HG03378 (cell line): ENCODE results near the gene SERPINA6.
"Not testable (repeated sequence)": the region's sequence is repeated elsewhere in the genome, so short reads cannot be mapped to it uniquely, and the experiment has no call there.

Experiments
- ATAC-seq: cut with Tn5 transposase; IDR thresholded peaks from one replicate; pipeline ENCODE4 v1.9.1; 2021; ENCODE audit warnings: mild to moderate bottlenecking, moderate library complexity; ENCODE audit not compliant: unreplicated experiment

Gene SERPINA6

DNA sequence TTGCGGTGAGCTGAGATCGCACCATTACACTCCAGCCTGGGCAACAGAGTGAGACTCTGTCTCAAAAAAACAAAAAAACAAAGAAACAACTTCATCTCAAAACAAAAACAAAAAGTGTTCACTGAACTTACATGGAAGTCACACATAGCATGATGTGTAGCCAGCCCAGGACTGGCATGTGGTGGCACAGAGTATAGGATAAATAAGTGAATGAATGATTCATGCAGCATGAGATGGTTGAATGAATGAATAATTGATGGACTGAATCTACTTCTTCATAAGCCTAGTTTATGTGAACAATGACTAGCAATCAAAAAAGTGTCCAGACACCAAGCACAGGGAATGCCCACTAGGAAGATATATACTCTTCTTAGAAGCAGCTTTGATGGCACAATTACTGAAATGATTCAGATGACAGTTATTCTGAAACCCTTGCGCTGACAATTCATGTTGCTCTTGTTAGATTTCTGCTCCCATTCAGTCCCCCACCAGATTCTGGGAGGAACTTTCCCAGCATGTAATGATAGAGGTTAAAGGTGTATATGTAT lies 31.6 kb upstream of the SERPINA6 start:
- no peak for ATAC-seq

DNA sequence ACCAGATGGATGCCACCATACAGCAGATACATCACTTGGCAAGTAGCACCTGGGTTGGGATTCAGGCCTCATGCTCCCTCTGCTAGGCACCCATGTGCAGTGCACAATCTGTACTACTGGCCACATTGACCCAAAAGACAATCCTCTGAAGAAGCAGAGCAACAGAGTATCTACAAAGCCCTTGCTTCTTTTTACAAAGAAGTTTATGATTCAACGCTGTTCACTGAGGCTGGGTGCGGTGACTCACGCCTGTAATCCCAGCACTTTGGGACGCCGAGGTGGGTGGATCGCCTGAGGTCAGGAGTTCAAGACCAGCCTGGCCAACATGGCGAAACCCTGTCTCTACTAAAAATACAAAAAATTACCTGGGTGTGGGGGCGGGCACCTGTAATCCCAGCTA lies 31.1 kb upstream of the SERPINA6 start:
- not testable (repeated sequence) for ATAC-seq

DNA sequence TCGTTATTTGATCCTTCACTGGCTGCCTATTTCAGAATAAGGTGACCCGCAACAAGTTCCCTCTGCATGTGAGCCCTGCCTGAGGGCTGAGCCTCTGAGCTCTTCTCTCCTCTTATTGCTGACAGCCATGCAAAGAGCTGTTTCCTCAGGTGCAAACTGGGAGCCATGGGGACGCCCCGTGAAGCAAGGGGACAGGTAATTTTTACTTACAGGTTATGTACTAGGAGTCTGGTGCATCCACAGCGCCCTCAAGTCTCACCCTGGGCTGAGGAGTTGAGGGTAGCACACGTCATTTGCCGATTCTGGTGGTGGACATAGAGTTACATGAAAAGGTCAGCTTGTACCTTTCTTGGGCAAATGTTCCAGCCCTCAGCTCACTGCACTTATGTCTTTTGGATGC lies 26.1 kb upstream of the SERPINA6 start:
- no peak for ATAC-seq

DNA sequence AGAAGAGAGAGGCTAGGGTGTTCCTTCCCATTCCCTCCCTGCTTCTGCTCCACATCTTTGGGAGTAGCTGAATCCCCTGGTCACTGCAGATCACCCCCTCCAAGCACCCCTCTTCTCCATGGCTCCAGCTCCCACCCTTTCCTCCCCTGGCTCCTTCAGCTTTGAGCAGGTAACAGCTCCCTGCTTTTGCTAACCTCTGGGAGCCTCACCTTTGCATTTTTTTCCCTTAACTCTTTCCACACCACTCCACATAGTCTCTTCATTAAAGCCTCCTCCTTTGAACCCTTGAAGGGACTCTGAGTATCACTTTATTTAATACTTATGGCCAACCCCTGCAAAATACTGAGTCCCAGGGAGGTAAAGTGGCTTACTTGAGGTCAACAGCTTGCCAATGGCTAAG lies 25.7 kb upstream of the SERPINA6 start:
- ATAC-seq, result no peak

DNA sequence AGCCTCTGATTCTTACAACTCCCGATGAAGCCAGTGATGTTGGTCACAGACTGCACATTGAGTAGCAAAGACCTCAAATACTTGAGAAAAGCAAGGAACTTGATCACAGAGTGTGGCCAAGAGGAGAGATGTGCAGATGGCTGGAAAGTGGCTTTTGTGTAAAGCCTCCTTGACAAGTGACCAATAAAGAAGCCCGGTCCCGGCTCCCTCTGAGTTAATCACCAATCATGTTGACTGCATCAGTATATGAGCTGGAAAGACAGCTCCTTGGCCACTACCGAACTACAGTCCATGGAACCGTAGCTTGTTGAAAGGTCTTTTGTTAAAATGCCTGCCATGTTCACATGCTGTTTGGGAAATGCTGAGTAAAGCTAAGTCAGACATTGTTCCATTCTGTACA lies 23.7 kb upstream of the SERPINA6 start:
- no peak for ATAC-seq

DNA sequence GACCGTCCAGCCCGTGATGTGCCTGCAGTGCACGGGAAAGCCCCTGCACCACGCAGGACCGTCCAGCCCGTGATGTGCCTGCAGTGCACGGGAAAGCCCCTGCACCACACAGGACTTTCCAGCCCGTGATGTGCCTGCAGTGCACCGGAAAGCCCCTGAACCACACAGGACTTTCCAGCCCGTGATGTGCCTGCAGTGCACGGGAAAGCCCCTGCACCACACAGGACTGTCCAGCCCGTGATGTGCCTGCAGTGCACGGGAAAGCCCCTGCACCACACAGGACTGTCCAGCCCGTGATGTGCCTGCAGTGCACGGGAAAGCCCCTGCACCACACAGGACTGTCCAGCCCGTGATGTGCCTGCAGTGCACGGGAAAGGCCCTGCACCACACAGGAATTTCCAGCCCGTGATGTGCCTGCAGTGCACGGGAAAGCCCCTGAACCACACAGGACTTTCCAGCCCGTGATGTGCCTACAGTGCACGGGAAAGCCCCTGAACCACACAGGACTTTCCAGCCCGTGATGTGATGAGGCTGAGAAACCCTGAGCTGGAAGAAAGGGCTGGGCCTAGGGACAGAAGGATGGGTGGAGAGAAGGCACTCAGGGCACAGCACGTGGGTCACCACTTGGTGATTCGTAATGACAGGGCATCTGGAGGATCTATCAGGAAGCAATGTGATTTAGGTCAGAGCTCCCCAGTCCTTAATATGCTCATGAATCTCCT lies 23.1 kb upstream of the SERPINA6 start:
- peak; percentile 60 for ATAC-seq

DNA sequence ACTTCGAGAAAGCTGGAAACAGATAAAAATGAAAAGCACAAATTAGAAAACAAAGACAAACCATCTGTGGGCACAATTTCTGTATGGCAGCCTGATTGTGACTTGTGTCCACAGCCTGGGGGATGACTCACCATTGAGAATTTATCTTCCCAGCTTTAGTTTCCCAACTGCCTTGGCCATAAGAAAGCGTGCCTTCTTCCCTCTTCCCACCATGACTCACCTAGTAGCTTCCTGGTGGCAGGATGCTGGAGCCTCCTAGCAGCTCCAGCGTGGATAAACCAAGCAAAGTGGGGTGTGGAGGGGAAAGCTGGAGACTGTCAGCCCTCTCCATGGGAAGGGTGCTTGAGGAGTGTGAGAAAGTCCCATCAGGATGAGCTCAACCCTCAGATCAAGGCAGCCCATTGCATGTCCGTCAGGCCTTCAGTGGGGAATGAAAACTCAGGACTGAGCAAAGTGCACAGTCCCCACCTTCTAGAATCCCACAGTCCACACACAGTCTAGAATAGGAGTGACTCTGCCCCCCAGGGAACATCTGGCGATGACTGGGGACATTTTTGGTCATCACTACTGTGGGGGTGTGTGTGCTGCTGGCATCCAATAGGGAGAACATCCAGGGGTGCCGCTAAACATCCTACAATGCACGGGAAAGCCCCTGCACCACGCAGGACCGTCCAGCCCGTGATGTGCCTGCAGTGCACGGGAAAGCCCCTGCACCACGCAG lies 22.4 kb upstream of the SERPINA6 start:
- no peak for ATAC-seq

DNA sequence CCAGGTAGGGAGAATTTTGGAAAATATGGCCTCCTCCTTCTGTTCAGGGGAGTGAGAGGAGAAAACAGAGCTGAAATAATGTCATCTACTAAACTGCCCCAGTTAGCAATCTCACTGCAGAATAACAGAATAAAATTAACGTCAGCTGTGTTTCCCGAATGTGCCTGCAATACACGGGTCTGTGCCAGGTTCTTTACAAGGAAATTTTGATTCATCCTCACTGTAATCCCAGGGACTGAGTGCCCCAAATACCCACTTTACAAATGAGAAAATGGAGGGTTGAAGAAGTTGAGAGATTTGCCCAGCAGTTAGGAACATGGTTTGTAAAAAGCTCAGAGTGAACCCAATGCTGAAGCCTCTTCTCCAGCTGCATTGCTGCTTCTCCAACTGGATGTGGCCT lies 21.3 kb upstream of the SERPINA6 start:
- ATAC-seq, result no peak

DNA sequence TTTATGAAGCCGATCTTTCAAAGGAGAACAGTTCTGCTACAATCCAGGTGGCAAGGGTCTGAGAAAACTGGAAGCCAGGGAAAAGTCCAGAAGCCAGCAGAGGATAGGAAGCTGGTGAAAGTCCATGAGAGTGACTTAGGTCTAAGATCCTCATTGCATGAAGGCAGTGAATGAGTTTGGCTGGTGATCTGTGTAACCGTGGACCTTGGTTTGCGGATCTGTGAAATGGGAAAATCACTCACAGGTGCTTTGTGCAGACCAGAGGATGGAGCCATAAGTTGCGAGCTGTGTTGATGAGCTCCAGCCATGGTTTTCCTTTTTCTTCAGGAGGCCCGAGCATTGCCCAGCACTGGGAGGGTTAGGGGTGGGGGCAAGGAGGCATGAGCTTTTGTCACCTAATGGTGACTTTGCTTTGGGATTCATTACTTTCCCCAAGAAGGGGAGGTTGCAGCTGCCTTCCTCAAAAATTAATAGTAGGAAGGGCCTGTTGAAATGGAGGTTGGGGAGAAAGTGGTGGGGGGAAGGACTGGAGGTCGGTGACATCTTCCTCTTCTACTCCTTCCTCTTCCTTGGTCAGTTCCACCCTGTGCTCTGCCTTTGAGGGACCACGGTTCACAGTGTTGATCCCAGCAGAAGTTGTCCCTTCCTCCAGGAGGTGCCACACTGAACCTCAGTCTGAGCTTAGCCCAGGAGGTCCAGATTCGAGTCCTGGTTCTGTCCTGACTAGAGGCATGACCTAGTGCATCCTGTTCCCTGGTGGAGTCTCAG lies 20.3 kb upstream of the SERPINA6 start:
- ATAC-seq, result no peak

DNA sequence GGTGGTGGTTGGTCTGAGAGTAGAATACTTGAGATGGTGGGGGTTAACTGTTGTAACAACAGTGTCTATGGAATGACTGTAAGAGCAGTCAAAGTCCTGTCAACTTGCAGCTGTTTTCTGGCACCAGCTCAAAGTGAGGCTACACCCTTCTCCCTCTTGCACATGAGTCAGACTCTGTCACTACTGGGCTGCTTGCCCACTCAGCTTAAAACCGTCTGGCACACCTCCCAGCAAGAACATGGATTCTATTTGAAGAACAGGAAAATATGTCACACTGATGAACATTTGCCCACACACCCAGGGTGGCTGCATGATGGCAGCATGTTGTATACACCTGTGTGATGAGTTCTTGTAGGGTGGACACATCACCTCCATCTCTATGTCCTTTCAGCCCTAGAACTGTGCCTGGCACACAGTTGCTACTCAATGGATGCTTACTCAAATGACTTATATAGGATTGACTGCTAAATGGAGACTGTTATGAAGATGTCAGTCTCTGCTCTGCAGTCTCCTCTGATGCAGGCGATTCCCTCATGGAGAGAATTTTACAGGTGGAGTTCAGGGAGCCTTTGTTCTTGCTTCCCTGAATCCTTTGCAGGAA lies 19.3 kb upstream of the SERPINA6 start:
- no peak for ATAC-seq

DNA sequence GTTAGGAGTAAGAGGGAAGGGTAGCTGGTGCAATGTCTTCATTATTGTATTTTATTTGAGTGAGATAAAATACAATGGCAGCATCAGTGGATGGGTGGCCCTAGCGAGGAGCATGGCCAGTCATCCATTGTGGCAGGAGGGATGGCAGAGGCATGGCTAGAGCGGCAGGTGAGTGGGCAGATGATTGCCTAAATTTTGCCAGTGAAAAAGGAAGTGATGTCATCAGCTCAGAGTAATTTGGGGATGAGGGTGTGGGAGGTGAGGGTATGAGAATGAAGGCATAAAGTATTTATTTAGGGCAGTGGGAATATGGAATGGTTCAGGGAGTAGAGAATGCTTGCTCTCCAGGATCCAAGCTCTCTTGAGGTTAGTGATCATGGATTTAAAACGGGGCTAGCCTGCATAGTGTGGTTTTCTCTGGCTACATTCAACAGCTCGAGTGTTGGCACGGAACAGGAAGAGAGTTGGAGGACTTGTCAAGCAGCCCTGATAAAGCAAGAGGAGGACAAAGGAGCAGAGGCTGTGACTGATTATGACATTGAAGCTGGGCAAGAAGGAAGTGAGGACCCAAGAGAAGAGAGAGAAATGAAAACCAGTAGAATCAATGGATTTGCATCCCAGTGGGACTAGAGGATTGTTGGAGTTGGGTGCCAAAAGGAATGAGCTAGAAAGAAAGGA lies 18.7 kb upstream of the SERPINA6 start:
- ATAC-seq, result no peak

DNA sequence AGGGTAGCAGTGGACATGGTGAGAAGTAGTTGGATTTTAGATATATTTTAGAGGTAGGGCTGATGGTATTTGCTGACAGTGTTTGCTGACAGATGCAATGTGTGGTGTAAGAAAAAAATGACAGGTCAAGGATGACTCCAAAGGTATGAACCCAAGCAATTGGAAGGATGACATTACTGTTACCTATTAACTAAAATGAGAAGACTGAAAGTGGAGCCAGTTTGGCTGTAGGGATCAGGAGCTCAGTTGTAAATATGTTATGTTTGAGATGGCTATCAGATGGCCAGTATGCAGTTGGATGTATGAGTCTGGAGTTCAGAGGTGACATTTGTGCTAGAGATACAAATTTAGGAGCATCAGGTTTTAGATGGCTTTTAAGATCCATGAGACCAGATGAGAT lies 17.4 kb upstream of the SERPINA6 start:
- ATAC-seq, result no peak

DNA sequence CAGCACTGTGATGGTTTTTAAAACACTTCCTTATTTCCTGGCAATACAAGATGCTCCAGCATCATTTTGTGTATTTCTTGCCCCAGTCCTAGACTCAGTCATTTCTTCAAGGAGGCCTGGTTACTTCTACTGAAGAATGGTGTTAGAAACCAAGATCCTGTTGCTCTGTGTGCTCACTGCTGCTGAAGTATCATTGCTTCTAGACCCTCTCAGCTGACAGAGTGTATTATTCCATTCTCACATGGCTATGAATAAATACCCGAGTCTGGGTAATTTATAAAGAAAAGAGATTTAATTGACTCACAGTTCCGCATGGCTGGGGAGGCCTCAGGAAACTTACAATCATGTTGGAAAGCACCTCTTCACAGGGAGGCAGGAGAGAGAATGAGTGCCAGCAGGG lies 14.9 kb upstream of the SERPINA6 start:
- ATAC-seq, result no peak

DNA sequence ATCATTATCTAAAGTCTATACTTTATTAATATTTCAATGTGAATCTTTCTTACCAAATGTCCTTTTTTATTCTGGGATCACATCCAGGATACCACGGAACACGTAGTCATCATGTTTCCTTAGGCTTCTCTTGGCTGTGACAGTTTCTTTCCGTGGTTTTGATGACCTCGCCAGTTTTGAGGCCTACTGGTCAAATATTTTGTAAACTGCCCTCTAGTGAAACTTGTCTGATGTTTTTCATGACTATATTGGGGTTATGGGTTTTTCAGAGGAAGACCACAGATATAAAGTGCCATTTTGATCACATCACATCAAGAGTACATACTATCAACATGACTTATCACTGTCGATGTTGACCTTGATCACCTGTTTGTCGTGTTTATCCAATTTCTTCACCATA lies 14.1 kb upstream of the SERPINA6 start:
- ATAC-seq, result no peak

DNA sequence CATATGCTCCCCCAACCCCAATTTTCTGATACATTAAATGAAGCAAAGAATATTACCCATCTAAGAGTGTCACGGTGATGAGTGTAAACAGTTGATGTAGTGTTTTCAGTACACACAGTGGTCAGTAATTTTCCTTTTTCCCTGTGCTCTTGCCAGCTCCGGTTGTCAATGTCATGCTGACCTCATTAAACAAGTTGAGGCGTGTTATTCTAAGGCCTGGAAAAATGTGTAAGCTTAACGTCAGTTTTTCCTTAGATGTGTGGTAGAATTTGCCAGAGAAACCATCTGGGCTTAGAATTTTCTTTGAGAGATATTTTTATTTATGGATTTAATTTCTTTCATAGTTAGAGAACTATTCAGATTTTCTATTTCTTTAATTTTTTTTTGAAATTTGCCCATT lies 11.7 kb upstream of the SERPINA6 start:
- no peak for ATAC-seq

DNA sequence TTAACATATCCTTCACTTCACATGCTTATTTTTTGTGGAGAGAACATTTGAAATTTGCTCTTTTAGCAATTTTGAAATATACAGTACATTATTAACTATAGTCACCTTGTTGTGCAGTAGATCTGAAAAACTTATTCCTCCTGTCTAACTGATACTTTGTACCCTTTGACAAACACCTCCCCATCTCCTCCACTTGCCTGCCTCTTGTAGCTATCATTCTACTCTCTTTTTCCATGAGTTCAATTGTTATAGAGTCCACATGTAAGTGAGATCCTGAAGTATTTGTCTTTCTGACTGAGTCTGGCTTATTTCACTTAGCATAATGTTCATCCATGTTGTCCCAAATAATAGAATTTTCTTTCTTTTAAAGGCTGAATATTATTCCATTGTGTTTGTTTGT lies 9.5 kb upstream of the SERPINA6 start:
- no peak for ATAC-seq

DNA sequence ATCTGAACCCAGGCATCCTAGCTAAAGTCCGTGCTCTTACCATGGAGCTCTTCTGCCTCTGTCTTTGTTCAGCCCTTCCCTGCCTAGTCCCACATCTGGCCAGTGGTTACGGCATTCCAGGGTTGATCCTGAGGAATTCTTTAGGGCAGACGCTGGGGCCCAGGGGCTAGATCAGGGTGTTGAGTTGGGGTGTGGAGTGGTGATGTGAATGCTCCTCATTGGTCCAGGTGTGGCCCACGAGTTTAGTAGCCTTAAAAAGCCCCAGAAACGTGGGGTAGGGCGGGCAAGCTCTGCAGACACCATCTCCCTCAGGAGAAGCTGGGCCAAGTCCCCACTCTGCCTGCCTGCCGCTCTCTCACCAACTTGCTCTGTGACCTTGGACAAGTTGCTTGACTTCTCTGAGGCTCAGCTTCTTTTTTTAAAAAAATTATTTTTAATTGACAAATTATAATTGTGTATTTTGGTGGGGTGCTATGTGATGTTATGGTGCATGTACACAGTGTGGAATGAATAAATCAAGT lies 9.0 kb upstream of the SERPINA6 start:
- ATAC-seq, result no peak

DNA sequence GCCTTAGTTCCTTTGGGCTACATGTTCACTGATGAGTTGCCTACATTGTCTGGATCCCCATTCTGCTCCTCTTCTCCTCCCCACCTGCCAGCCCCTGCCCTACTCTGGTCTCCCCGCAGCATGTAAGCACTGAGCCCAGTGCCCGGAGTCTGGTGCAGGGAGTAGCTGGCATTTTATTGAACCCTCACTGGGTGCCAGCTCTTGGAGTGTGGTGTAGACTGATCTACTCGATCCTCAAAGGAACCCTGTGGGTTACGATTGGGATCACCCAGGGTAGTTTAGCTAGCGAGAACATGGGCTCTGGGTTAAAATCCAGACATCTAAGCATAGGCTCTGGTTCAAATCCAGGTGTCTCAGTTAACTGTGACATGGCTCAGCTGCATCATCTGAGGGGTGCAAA lies 8.3 kb upstream of the SERPINA6 start:
- ATAC-seq, result no peak

DNA sequence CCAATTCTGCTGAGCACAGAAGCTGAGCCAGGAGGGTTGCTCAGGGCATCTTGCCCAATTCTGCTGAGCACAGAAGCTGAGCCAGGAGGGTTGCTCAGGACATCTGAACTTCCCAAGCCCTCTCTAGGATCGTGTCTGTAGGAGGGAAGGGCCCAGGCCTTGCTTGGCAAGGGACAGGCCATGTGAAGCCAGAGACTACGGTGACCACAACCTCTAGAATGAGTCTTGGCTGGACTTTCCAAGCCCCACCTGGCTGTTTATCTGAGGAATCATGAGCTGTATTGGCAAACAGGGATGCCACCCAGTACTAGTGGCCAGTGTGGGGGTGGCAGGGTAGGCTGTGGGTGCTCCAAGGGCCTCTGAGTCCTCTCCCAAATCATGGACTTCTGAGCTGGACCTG lies 7.7 kb upstream of the SERPINA6 start:
- no peak for ATAC-seq

DNA sequence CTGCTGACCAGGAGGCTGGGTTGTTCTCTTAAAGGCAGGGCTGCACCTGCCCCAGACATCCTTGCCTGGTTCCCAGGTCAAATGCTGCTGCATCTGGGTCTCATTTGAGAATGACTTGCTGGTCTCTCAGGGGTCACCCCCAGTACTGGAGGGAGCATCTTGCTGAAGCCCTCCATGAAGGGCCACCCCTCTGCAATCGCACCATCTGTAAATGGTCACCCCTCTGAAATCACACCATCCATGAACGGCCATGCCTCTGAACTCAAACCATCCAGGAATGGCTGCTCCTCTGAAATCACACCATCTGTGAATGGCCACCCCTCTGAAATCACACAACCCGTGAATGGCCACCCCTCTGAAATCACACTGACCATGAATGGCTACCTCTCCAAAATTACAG lies 7.3 kb upstream of the SERPINA6 start:
- no peak for ATAC-seq

DNA sequence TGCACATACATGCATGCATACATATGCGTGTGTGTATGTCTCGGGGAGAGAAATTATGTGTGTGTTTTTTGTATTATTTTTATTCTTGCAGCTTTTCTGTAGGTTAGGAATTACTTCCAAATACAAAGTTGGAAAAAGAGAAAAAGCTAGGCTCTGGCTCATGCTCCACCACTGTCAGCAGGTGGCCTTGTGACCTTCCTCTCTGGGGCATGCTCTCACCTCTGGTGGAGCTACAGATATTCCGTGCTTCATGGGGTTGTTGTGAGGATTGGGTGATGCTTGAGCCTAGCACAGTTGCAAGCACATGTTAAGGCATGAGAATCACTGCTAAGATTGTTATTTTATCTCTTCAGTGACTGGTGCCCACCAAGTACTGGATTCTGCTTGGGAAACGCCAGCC lies 6.7 kb upstream of the SERPINA6 start:
- no peak for ATAC-seq
